Panc1 (cell line): ENCODE data around the gene ITGB5. TPM values are rescaled to one million over a fixed set of nuclear protein-coding genes. Genes with fewer than 3 reads are reported as not detected.

Experiments used
- ATAC-seq: fragments of 200-7000 bp; cut with Tn5 transposase; 2 replicates; pipeline ENCODE4 v1.9.1; 2020; ENCODE audit warnings: mild to moderate bottlenecking, moderate library complexity
- BruUV-seq: library from RNA; stranded (reverse); fragments of 400-500 nt; replicated peaks from 2 replicates; lab custom pipeline; 2021; lab: Mats Ljungman, UMichigan
- CTCF ChIA-PET: fragments of 300-600 bp; sonication (Branson Sonifier 250); formaldehyde crosslinking; loops from one replicate; lab custom pipeline; 2022; ENCODE audit warnings: antibody characterized with exemption; lab: Charles Lee
- POLR2A ChIA-PET: fragments of 300-600 bp; sonication (Branson Sonifier 250); formaldehyde crosslinking; loops from one replicate; lab custom pipeline; 2022; ENCODE audit warnings: antibody characterized with exemption; lab: Charles Lee
- DNase-seq: peaks from one replicate; pipeline ENCODE4 v3.0.0-alpha.2; 2010; ENCODE audit warnings: low read depth, low spot score
- H3K27ac ChIP-seq: 2 replicates; pipeline ENCODE4 v1.5.1; 2011; ENCODE audit warnings: mild to moderate bottlenecking, low read length, inconsistent platforms
- H3K27me3 ChIP-seq: fragments of 200-500 bp; sonication (Bioruptor generic); 2 replicates; pipeline ENCODE4 v1.6.0; 2014; ENCODE audit warnings: low read length, inconsistent platforms; ENCODE audit not compliant: control insufficient read depth, insufficient read depth
- H3K36me3 ChIP-seq: fragments of 200-500 bp; sonication (Bioruptor generic); 2 replicates; pipeline ENCODE4 v1.5.1; 2014; ENCODE audit warnings: inconsistent platforms, mild to moderate bottlenecking, low read length, moderate library complexity; ENCODE audit not compliant: control insufficient read depth, insufficient read depth
- H3K4me1 ChIP-seq: 2 replicates; pipeline ENCODE4 v1.5.1; 2011; ENCODE audit warnings: inconsistent platforms, mild to moderate bottlenecking, low read length, moderate library complexity; ENCODE audit not compliant: control insufficient read depth, insufficient read depth
- H3K4me3 ChIP-seq, 2 experiments: 2 replicates each; pipeline ENCODE4 v1.5.1; 2011 to 2012; ENCODE audit warnings: low read depth in 2 of 2, low read length in 2 of 2, mild to moderate bottlenecking in 2 of 2, inconsistent platforms in 1 of 2, moderate library complexity in 1 of 2
- H3K9me3 ChIP-seq: fragments of 200-500 bp; sonication (Bioruptor generic); 2 replicates; pipeline ENCODE4 v1.5.1; 2014; ENCODE audit warnings: low read depth, mild to moderate bottlenecking, inconsistent platforms, low read length, moderate library complexity; ENCODE audit not compliant: control insufficient read depth, insufficient read depth
- CTCF ChIP-seq: fragments of 450-650 bp; IDR thresholded peaks from 2 replicates; pipeline ENCODE4 v1.5.1; 2017; ENCODE audit warnings: mild to moderate bottlenecking
- POLR2AphosphoS5 ChIP-seq: IDR thresholded peaks from 2 replicates; pipeline ENCODE4 v1.6.1; 2012; ENCODE audit warnings: mild to moderate bottlenecking, low read depth, low read length, moderate library complexity
- REST ChIP-seq, 2 experiments: IDR thresholded peaks; 2 replicates each; pipeline ENCODE4 v1.6.1; 2011 to 2012; ENCODE audit warnings: low read depth in 2 of 2, control low read depth in 1 of 2, low read length in 1 of 2, mild to moderate bottlenecking in 1 of 2, moderate library complexity in 1 of 2; ENCODE audit not compliant: insufficient read depth in 1 of 2
- SIN3A ChIP-seq: IDR thresholded peaks from 2 replicates; pipeline ENCODE4 v1.6.1; 2012; ENCODE audit warnings: low read depth, mild to moderate bottlenecking, low read length, moderate library complexity, borderline replicate concordance; ENCODE audit not compliant: insufficient read depth
- TCF7L2 ChIP-seq: IDR thresholded peaks from 2 replicates; pipeline ENCODE4 v1.6.1; 2011; ENCODE audit warnings: mild to moderate bottlenecking, low read depth, low read length, inconsistent platforms
- in situ Hi-C: cut with HindIII; loops from 2 replicates; pipeline ENCODE4 v1.10.0; 2016; ENCODE audit warnings: low sequenced_read_pairs, low pct_unique_long_range_greater_than_20kb
- intact Hi-C: fragments of 100-400 bp; cut with micrococcal nuclease; formaldehyde crosslinking; loops from one replicate; pipeline ENCODE4 v1.10.0; 2022; ENCODE audit not compliant: unreplicated experiment
- total RNA-seq: library from RNA; stranded (reverse); gene quantifications from one replicate; pipeline ENCODE4 v1.2.1, GENCODE V29; 2021; ENCODE audit not compliant: unreplicated experiment

ITGB5 gene
- total RNA-seq, 1 experiment from 2014 or later = 446 TPM

GRCh38 chr3:124799676-124800075 lies 87.5 kb downstream of the ITGB5 start:
- DNase-seq (no peak), ATAC-seq (no peak)
- Histone ChIP-seq H3K4me1 (no peaks in the 10 kb centered on the region), H3K27ac (no peak overlapping the region), H3K4me3 (no peak overlapping the region), H3K36me3 (no peaks in the 10 kb centered on the region), H3K9me3 (no peaks in the 10 kb centered on the region), H3K27me3 (no peaks in the 10 kb centered on the region)
- ChIA-PET POLR2A (no interaction called here), CTCF (no interaction called here)
- intact Hi-C loops = no loop called here
- in situ Hi-C loops = no loop called here
- TF ChIP-seq SIN3A (no peak), REST (IDR thresholded peaks at IDR 0.05; ENCODE audit: insufficient read depth in 1 of 2, low read depth in 2 of 2, low read length in 1 of 2) (no peak), TCF7L2 (no peak), POLR2AphosphoS5 (no peak), CTCF (no peak)
- BruUV-seq = no TSS peak

- POLR2A ChIA-PET = no interaction called here
- Histone ChIP-seq H3K36me3 (0 out of 2 replicates have a peak, but pooled peaks cover 2% of the 10 kb centered on the region), H3K9me3 (no peaks in the 10 kb centered on the region), H3K4me1 (no peaks in the 10 kb centered on the region), H3K27ac (no peak overlapping the region), H3K27me3 (no peaks in the 10 kb centered on the region), H3K4me3 (no peak overlapping the region)
- no peak for ATAC-seq
- TF ChIP-seq SIN3A (no peak), POLR2AphosphoS5 (no peak), CTCF (no peak), REST (IDR thresholded peaks at IDR 0.05; ENCODE audit: insufficient read depth in 1 of 2, low read depth in 2 of 2, low read length in 1 of 2) (no peak), TCF7L2 (no peak)
- intact Hi-C loops = no loop called here
- BruUV-seq = no TSS peak
- CTCF ChIA-PET = interaction anchor here (0.7 kb wide), 1 partner anchor 308 kb away, joined by 5 read pairs; no protein-coding TSS in a partner anchor
- in situ Hi-C loops = no loop called here
- DNase-seq = no peak
These were observed 89.7 kb downstream of the ITGB5 start for GRCh38 chr3:124797426-124797945.
